ENCODE measurements around the gene GSK3A. TPM values are rescaled to one million over a fixed set of nuclear protein-coding genes. Genes with fewer than 3 reads are reported as not detected.

GSK3A gene
- total and polyA plus RNA-seq, 9 of the 15 experiments (the other 6 are each of a cell fraction or from before 2014, with no cell fraction given): 0.62 to 90.7 (median 33.3) TPM

DNA sequence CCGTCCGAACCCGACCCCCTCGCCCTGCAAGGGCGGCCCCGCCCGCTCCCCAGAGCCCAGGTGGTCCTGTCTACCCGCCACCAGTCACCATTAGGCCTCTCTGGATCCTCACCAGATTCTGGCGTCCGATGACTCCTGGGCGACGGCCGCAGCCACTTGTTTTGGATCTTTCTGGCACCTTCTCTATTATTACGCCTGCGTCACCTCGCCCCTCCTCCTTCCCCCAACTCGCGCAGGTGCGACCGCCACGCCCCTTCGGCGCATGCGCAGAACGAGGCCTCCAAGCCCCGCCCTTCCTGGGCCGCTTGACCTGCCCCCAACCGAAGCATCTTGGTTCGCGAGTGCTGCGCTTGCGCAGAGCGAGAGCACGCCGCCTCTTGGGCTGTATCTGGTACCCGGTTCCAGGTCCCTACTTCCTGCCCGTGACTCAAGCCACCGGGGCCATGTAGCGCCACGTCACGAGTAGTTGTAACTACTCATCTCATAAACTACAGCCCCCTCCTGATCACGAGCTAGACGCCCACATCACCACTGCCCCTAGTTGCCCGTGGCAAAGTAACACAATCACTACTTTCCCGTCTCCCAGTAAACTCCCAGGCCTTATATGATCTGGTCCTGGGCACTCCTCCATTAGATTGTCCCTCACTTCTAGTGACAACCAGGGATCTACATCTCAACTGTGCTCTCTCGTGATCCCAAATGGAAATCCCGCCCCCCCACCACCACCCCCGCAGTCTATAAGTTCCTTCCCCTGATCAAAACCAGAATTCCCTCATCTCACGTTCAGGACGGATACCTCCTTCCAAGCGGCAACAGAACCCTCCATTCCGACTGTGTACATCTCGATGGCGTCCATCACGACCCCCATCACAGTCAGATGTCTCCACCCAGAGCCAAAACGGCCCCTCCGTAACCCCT lies 24.6 kb downstream of the GSK3A start, which contains the start of gene DEDD2:
Gene DEDD2, minus strand, starts transcription at position 158 of the 918 bp plus-strand sequence. CDS start 670 bp downstream, outside the sequence.
- peaks cover 6% of the 10 kb centered on the region for H3K9me1 ChIP-seq (ENCODE audit: control insufficient read depth, insufficient read depth, low read length)
- BruUV-seq (replicated peaks): no TSS peak
- intact Hi-C loops (cut with micrococcal nuclease): no loop called here
- peak within 1 kb of the TSS; percentile 91 for H3K27ac ChIP-seq (ENCODE audit: extremely low read depth, low read depth, low read length)
- H2AFZ ChIP-seq (ENCODE audit: low read depth, low read length): peak within 1 kb of the TSS; percentile 89
- DNase-seq (ENCODE audit: extremely low read depth in 1 of 4, low spot score in 3 of 4) (peak; percentile 90 to 99 (median 94)), FAIRE-seq (peak; percentile 97), ATAC-seq (peak; percentile 77)
- in situ Hi-C loops (cut with MboI): no loop called here
- peak within 1 kb of the TSS; percentile 89 to 96 for H3K9ac ChIP-seq (ENCODE audit: insufficient read depth in 1 of 2, low read depth in 2 of 2, low read length in 2 of 2)
- WGBS (ENCODE audit: insufficient coverage, low coverage, missing lambda C conversion rate): 3% methylated on average over 56 of the region's 57 CpGs
- peaks cover 16% of the 10 kb centered on the region for H4K20me1 ChIP-seq (replicated peaks; ENCODE audit: control insufficient read depth, insufficient read depth, low read length)
- peaks cover 95% of the 10 kb centered on the region for H3K79me2 ChIP-seq (ENCODE audit: control insufficient read depth, insufficient read depth, low read length)
- ChIA-PET CTCF (ENCODE audit: low intra/inter-chr PET ratio) (no interaction called here), POLR2A (interaction anchor here (0.6 to 3.6 kb wide), 7 partner anchors 12 to 169 kb away, joined by 3 to 28 read pairs (median 4); partner anchors contain the start of gene GSK3A)
- H3K36me3 ChIP-seq (ENCODE audit: control insufficient read depth, insufficient read depth, low read length): peaks cover 46% of the 10 kb centered on the region
- H3K4me3 ChIP-seq: peak within 1 kb of the TSS; percentile 82
- no peaks in the 10 kb centered on the region for H3K27me3 ChIP-seq (ENCODE audit: control insufficient read depth in 2 of 2, insufficient read depth in 2 of 2, low read length in 2 of 2)
- H3K4me2 ChIP-seq (ENCODE audit: insufficient read depth, low read length): peak within 1 kb of the TSS; percentile 96
- no peaks in the 10 kb centered on the region for H3K9me3 ChIP-seq (replicated peaks; ENCODE audit: control insufficient read depth, insufficient read depth, low read depth, low read length)
- peaks cover 30 to 55% of the 10 kb centered on the region in 2 experiments for H3K4me1 ChIP-seq (replicated peaks in 1 of 2; ENCODE audit: control insufficient read depth in 2 of 2, insufficient read depth in 2 of 2, low read length in 2 of 2)
- peak in 1 of 2 experiments; percentile 28; a peak in 1 of 4 replicates for TF ChIP-seq KDM1A (IDR thresholded peaks at IDR 0.05)
- TF ChIP-seq KDM4B (IDR thresholded peaks at IDR 0.05; ENCODE audit: borderline replicate concordance in 2 of 2, low read depth in 1 of 2): no peak; a peak in 1 of 4 replicates
- no peak for TF ChIP-seq NR2F6 (CRISPR knock-in tag; IDR thresholded peaks at IDR 0.05)
- TF ChIP-seq MAFG (tag; conservative IDR thresholded peaks at IDR 0.05): no peak
- TF ChIP-seq CBFA2T2 (conservative IDR thresholded peaks at IDR 0.05): no peak
- TF ChIP-seq PPARD (CRISPR knock-in tag; IDR thresholded peaks at IDR 0.05): no peak
- no peak for TF ChIP-seq NFATC3 (IDR thresholded peaks at IDR 0.05)
- no peak for TF ChIP-seq HSF4 (CRISPR knock-in tag; IDR thresholded peaks at IDR 0.05; ENCODE audit: borderline replicate concordance)
- no peak for TF ChIP-seq ZC3H11A (IDR thresholded peaks at IDR 0.05; ENCODE audit: low read depth, low read length)
- TF ChIP-seq, protein P1, sequence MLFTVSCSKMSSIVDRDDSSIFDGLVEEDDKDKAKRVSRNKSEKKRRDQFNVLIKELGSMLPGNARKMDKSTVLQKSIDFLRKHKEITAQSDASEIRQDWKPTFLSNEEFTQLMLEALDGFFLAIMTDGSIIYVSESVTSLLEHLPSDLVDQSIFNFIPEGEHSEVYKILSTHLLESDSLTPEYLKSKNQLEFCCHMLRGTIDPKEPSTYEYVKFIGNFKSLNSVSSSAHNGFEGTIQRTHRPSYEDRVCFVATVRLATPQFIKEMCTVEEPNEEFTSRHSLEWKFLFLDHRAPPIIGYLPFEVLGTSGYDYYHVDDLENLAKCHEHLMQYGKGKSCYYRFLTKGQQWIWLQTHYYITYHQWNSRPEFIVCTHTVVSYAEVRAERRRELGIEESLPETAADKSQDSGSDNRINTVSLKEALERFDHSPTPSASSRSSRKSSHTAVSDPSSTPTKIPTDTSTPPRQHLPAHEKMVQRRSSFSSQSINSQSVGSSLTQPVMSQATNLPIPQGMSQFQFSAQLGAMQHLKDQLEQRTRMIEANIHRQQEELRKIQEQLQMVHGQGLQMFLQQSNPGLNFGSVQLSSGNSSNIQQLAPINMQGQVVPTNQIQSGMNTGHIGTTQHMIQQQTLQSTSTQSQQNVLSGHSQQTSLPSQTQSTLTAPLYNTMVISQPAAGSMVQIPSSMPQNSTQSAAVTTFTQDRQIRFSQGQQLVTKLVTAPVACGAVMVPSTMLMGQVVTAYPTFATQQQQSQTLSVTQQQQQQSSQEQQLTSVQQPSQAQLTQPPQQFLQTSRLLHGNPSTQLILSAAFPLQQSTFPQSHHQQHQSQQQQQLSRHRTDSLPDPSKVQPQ (CRISPR knock-in tag; IDR thresholded peaks at IDR 0.05; ENCODE audit: borderline replicate concordance): no peak
- TF ChIP-seq TSC22D4 (tag; IDR thresholded peaks at IDR 0.05): no peak
- TF ChIP-seq, protein P2, sequence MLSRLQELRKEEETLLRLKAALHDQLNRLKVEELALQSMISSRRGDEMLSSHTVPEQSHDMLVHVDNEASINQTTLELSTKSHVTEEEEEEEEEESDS (CRISPR knock-in tag; IDR thresholded peaks at IDR 0.05): no peak
- TF ChIP-seq RFX7 (CRISPR knock-in tag; IDR thresholded peaks at IDR 0.05): no peak
- no peak for TF ChIP-seq ZKSCAN3 (CRISPR knock-in tag; IDR thresholded peaks at IDR 0.05)
- TF ChIP-seq, protein P3, sequence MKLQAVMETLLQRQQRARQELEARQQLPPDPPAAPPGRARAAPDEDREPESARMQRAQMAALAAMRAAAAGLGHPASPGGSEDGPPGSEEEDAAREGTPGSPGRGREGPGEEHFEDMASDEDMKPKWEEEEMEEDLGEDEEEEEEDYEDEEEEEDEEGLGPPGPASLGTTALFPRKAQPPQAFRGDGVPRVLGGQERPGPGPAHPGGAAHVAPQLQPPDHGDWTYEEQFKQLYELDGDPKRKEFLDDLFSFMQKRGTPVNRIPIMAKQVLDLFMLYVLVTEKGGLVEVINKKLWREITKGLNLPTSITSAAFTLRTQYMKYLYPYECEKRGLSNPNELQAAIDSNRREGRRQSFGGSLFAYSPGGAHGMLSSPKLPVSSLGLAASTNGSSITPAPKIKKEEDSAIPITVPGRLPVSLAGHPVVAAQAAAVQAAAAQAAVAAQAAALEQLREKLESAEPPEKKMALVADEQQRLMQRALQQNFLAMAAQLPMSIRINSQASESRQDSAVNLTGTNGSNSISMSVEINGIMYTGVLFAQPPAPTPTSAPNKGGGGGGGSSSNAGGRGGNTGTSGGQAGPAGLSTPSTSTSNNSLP (IDR thresholded peaks at IDR 0.05; ENCODE audit: borderline replicate concordance, low read depth, low read length): no peak
